NCI-H1930 (cell line): ENCODE measurements around the gene BLM.

ENCODE experiments used
- DNase-seq, 2 experiments: peaks; one replicate each; lab custom pipeline; 2025; lab: John Stamatoyannopoulos, UW

BLM gene

GRCh38 chr15:90790057-90790456 is 72.9 kb downstream of the BLM start:
- no peak for DNase-seq

DNA sequence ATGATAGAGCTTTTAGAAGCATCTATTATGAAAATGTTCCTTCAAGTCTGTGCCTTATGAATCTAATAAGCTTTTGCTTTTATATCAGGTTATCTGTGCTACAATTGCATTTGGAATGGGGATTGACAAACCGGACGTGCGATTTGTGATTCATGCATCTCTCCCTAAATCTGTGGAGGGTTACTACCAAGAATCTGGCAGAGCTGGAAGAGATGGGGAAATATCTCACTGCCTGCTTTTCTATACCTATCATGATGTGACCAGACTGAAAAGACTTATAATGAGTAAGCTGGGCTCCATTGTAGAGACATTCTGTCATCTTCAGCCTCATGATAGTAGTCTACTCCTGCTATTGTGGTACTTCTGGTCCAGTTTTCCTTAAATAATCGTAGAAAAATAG is 73.4 kb downstream of the BLM start:
- no peak for DNase-seq

DNA sequence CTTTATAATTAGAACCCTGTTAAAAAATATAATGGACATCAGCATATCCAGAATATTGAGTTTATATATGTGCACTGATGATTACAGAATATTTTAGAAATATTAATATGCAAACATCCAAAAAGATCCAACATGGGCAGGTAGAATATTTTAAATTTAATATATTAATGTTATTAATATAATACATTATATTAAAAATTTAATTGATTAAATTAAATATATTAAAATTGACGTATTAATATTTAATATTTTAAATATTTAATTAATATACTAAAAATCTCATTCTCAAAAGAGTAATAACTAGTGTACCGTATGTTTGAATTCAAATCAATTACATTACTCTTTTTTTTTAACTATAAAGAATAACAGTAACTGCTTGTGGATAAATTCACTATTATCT is 77.4 kb downstream of the BLM start:
- no peak for DNase-seq

GRCh38 chr15:90799639-90800170 is 82.6 kb downstream of the BLM start:
- no peak for DNase-seq

DNA sequence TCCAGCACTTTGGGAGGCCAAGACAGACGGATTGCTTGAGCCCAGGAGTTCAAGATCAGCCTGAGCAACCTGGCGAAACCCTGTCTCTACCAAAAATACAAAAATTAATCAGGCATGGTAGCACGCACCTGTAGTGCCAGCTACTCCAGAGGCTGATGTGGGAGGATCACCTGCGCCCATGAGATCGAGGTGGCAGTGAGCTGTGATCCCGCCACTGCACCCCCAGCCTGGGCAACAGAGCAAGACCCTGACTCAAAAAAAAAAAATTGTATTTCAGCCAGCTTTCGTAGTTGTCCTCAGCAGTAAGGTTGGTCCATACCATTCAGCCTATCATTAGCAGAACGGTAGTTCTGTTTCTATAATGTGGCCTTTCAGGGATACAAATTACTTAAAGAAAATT is 84.7 kb downstream of the BLM start:
- no peak for DNase-seq

DNA sequence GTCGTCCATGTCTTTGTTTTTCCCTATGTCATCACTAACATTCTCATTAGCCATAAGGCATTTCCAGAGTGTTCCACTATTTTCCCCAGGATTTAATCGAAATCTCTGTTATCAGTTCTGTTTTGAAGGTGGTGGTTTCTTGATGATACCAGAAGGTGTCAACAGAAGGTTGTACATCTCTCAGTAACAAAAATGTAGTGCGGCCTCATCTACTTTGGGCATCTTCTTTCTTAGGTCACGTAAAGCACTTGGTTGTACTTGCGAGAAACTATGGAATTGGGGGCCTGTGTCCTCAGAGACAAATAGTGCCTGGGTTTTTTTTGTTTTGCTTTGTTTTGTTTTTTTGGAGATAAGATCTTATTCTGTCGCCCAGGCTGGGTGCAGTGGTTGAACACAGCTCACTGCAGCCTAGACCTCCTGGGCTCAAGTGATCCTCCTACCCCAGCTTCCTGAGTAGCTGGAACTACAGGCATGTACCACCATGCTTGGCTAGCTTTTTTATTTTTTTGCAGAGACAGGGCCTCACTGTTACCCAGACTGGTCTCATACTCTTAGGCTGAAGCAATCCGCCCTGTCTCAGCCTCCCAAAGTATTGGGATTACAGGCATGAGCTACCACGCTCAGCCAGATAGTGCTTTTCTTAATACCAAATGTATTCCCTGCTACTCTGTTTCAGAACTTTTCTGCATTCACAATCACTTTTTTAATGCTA is 90.1 kb downstream of the BLM start:
- DNase-seq, result no peak

DNA sequence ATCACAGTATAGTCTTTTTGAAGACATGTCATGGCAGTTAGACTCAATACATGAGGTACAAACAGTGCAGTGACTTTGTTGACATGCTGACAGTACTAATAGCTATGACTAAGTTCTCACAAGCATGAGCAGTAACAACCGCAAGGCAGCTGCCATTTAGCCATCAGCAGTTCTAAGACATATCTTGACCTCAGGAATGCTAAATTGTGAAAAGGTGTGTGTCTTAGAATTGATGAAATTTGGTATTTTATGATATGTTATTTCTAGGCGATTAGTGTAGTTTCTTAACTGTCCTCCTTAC is 90.6 kb downstream of the BLM start:
- no peak for DNase-seq

GRCh38 chr15:90808517-90809235 is 91.5 kb downstream of the BLM start:
- no peak for DNase-seq

- DNase-seq, result no peak
These were observed 92.4 kb downstream of the BLM start for GRCh38 chr15:90809536-90809935.

DNA sequence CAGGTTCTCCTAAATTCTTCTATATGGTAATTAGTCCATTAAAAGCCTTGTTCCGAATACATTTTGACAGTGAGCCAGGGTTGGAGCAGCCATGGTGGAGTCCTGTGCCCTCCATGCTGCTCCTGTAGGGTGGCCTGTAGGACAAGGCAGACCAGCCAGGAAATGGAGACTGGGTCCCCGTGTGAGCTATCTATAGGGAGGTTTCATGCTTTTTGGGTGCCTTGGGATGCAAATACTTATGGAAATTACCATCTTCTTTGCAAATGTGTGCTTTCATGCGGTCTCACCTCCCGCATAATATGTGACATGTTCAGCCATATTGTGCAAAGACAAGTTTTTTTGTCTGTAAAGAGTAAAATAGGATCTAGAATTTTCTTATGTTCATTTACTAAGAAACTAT is 93.2 kb downstream of the BLM start:
- no peak for DNase-seq

DNA sequence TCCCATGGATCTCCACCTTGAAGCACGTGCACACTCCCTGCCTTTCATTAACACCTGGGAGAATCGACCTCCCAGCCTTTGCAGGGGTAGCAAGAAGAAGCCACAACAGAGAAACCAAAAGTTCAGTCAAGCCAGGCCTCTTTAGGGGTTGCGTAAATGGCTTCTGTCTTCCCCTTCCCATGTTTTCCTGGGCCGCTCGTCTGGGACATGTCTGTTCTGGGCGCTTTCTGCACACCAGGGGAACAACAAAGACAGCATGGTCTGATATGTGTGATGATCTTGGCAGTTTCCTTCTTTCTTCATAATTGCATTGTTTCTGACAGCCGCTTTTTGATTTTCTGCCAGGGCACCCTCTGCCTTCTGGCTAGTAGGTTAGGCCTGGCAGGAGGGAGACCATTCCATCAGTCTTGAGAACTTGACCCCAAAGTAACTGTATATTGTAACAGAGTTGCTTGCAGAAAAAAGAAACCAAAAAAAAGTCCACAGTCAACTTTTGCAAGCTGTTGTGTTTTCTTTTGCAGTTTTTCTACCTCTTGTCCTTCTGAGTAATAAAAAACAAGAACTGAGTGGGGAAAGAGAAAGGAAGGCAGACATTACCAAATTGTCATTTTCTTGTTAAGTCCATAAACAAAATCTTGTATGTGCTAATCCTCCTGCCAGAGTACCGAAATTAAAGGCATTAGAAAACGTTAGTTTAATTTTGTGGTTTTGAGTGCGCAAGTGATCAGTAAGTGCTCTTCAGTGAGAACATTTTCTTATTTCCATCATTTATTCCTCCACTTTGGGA is 95.2 kb downstream of the BLM start:
- no peak for DNase-seq

GRCh38 chr15:90812958-90813265 is 95.8 kb downstream of the BLM start:
- DNase-seq, result no peak

DNA sequence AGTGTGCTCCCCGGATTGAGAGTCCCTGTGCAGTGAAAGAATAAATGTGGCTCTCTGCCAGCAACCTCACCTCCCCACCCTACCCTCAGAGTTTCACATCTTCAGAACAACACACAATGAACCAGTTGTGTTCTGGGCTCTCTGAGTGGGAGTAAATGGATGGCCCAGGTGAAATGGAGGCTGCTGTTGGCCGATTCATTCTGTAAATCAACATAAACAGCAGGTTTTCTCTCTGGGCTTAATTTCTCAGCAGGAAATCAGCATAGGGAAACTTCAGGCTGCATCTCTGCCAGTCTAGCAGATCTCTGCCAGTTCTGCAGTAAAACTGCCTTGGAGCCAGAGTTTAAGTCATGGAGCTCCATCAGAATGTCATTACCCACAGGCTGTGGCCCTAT is 96.6 kb downstream of the BLM start:
- DNase-seq, result no peak

GRCh38 chr15:90814191-90814821 is 97.2 kb downstream of the BLM start:
- no peak for DNase-seq

- no peak for DNase-seq
These were observed 99.4 kb downstream of the BLM start for GRCh38 chr15:90816401-90817116.

DNA sequence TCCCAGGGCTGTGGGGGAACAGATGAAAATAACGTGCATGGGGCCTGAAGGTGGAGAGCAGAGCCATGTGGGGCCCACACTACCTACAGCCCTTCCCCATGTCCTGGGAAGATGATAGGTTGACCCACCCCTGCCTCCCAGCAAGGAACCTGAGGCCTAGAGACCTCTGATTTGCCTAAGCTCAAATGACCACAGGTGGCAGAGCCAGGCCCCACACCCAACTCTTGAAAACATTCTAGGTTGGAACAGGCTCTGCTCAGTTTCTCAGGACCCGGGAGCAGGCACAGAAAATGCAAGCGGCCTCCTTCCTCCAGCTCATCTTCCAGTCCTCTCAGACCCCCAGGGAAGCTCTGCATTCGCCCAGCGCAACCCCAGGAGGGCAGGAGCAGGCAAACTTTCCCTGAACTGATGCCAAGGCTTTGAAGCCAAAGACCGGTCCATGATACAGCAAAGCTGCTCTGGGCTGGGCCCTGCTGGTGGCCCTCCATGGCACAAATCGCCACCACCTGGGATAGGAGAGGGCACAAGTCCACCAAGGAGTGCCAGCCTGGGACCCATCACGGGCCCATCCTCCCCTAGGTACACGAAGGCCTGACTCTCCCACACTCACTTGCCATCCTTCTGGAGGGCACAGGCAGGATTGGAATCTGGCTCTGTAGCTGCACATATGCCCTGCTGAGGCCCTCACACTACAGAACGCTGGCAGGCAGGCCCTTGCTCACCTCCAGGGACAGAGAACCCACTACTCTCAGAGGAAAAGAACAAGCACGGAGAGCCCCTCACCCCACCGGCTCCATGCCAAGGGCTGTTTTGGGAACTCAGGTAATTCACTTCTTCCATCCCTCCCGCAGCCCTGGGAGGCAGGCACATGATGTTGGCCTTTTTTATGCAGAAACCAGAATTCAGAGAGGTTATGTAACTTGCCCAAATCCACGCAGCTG is 100.2 kb downstream of the BLM start:
- no peak for DNase-seq

GRCh38 chr15:90818251-90819210 is 101.4 kb downstream of the BLM start:
- no peak for DNase-seq

- no peak for DNase-seq
These were observed 102.2 kb downstream of the BLM start for GRCh38 chr15:90819390-90819789.

DNA sequence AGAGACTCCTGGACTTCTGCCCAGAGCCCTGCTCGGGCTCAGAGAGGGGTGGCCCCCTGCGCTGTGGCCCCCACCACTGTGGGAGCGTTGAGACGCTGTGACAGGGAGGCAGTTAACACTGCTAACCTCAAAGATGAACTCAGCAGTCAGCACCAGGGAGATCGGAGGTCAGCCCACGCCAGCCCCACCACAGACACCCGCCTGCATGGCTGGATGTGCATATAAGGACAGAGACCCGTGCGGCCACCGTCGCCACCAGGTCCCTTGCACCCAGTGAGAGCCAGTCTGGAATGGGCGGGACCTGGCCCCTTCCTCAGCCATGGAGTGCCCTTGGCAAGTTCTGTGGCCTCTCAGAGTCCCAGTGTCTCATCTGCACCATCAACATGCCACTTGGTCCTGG is 102.7 kb downstream of the BLM start:
- DNase-seq, result no peak

DNA sequence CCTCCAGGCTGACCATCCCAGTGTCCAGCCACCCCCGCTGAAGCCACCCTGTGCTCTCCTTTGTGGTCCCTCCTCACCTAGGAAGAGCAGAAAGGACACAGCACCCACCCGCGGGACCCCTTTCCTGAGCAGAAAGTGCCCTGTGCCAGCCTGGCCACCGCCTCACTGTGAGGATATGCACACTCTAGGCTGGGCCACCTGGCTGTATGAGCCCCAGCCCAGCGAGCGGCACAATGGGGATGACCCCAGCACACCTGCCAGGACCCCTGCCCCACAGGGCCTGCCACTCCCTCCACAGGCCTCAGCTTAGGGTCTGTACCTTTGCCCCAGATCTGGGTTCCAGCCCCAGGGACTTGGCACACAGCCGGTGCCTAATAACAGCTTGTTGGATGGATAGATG is 103.3 kb downstream of the BLM start:
- DNase-seq, result no peak
